ENCODE measurements around the gene DAG1.

GRCh38 chr3:49498648-49499047 is 28.6 kb downstream of the DAG1 start:
- TF ChIP-seq CHD2 (IDR thresholded peaks at IDR 0.05; ENCODE audit: low read length, partially characterized antibody): no peak
- TF ChIP-seq, protein P1, sequence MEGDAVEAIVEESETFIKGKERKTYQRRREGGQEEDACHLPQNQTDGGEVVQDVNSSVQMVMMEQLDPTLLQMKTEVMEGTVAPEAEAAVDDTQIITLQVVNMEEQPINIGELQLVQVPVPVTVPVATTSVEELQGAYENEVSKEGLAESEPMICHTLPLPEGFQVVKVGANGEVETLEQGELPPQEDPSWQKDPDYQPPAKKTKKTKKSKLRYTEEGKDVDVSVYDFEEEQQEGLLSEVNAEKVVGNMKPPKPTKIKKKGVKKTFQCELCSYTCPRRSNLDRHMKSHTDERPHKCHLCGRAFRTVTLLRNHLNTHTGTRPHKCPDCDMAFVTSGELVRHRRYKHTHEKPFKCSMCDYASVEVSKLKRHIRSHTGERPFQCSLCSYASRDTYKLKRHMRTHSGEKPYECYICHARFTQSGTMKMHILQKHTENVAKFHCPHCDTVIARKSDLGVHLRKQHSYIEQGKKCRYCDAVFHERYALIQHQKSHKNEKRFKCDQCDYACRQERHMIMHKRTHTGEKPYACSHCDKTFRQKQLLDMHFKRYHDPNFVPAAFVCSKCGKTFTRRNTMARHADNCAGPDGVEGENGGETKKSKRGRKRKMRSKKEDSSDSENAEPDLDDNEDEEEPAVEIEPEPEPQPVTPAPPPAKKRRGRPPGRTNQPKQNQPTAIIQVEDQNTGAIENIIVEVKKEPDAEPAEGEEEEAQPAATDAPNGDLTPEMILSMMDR (IDR thresholded peaks at IDR 0.05): no peak
- TF ChIP-seq, protein P2, sequence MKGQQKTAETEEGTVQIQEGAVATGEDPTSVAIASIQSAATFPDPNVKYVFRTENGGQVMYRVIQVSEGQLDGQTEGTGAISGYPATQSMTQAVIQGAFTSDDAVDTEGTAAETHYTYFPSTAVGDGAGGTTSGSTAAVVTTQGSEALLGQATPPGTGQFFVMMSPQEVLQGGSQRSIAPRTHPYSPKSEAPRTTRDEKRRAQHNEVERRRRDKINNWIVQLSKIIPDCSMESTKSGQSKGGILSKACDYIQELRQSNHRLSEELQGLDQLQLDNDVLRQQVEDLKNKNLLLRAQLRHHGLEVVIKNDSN (IDR thresholded peaks at IDR 0.05; ENCODE audit: borderline replicate concordance, low read depth): no peak
- TF ChIP-seq RXRA (IDR thresholded peaks at IDR 0.05; ENCODE audit: borderline replicate concordance, low read depth): no peak
- no peak for TF ChIP-seq RAD21 (IDR thresholded peaks at IDR 0.05; ENCODE audit: low read length)

Data from SK-N-SH (cell line).